CD14-positive monocyte (primary cell): ENCODE results near the gene ASB9. TPM values are rescaled to one million over a fixed set of nuclear protein-coding genes. Genes with fewer than 3 reads are reported as not detected.

ENCODE experiments used
- DNase-seq, 3 donors: peaks; one replicate each; pipeline ENCODE4 v3.0.0-alpha.2; 2011 to 2022
- H2AFZ ChIP-seq: 2 replicates; pipeline ENCODE4 v1.6.0; 2012; ENCODE audit warnings: mild to moderate bottlenecking, low read depth, low read length, inconsistent platforms; ENCODE audit not compliant: insufficient read depth, poor library complexity, severe bottlenecking
- H3K27ac ChIP-seq, 2 donors: 1 replicate in 1 of 2; 2 replicates in 1 of 2; pipeline ENCODE4 v1.5.1; 2012 to 2013; ENCODE audit warnings: low read length in 2 of 2, control low read depth in 1 of 2, inconsistent platforms in 1 of 2, low read depth in 1 of 2, mild to moderate bottlenecking in 1 of 2
- H3K27me3 ChIP-seq, 2 donors: one replicate each; pipeline versions ENCODE4 v1.6.0 to v1.6.1; 2011 to 2013; ENCODE audit warnings: low read length in 2 of 2; ENCODE audit not compliant: control insufficient read depth in 2 of 2, insufficient read depth in 2 of 2
- H3K36me3 ChIP-seq, 2 donors: replicated peaks in 1 of 2; 1 replicate in 1 of 2; 2 replicates in 1 of 2; pipeline versions ENCODE4 v1.5.1 to v1.6.1; 2012 to 2013; ENCODE audit warnings: low read length in 2 of 2, control low read depth in 1 of 2, inconsistent platforms in 1 of 2, mild to moderate bottlenecking in 1 of 2; ENCODE audit not compliant: insufficient read depth in 2 of 2, control insufficient read depth in 1 of 2
- H3K4me1 ChIP-seq, 2 donors: 1 replicate in 1 of 2; 2 replicates in 1 of 2; pipeline versions ENCODE4 v1.5.1 to v1.6.1; 2012 to 2013; ENCODE audit warnings: low read length in 2 of 2, control low read depth in 1 of 2, inconsistent platforms in 1 of 2, mild to moderate bottlenecking in 1 of 2, moderate library complexity in 1 of 2; ENCODE audit not compliant: insufficient read depth in 2 of 2, control insufficient read depth in 1 of 2
- H3K4me2 ChIP-seq: replicated peaks from 2 replicates; pipeline ENCODE3; 2012; ENCODE audit warnings: low read length, moderate library complexity, mild to moderate bottlenecking; ENCODE audit not compliant: poor library complexity, severe bottlenecking; ENCODE audit errors: extremely low read depth
- H3K4me3 ChIP-seq, 3 experiments: fragments of 200-600 bp in 1 of 3; sonication (generic) in 1 of 3; replicated peaks in 1 of 3; 1 replicate in 2 of 3; 2 replicates in 1 of 3; pipeline ENCODE4 v1.5.1; 2011 to 2013; ENCODE audit warnings: low read length in 3 of 3, mild to moderate bottlenecking in 3 of 3, control low read depth in 2 of 3, low read depth in 2 of 3, inconsistent platforms in 1 of 3, moderate library complexity in 1 of 3
- H3K79me2 ChIP-seq: 2 replicates; pipeline ENCODE4 v1.6.0; 2012; ENCODE audit warnings: mild to moderate bottlenecking, control low read depth, inconsistent platforms, low read length, moderate library complexity; ENCODE audit not compliant: insufficient read depth
- H3K9ac ChIP-seq: 2 replicates; pipeline ENCODE4 v1.6.0; 2017; ENCODE audit warnings: low read length, mild to moderate bottlenecking; ENCODE audit not compliant: insufficient read depth, poor library complexity, severe bottlenecking
- H3K9me3 ChIP-seq, 2 donors: replicated peaks in 1 of 2; 1 replicate in 1 of 2; 2 replicates in 1 of 2; pipeline versions ENCODE4 v1.5.1 to v1.6.1; 2012 to 2013; ENCODE audit warnings: low read length in 2 of 2, control low read depth in 1 of 2; ENCODE audit not compliant: control insufficient read depth in 1 of 2, insufficient read depth in 1 of 2
- H4K20me1 ChIP-seq: 2 replicates; pipeline ENCODE4 v1.6.0; 2012; ENCODE audit warnings: mild to moderate bottlenecking, low read length, control low read depth, moderate library complexity; ENCODE audit not compliant: insufficient read depth
- H3K27ac Mint-ChIP-seq, 7 donors: one replicate each; pipeline ENCODE4 v1.8.0; 2020; ENCODE audit warnings: mild to moderate bottlenecking in 7 of 7, mixed read lengths in 7 of 7, moderate library complexity in 6 of 7, inconsistent platforms in 2 of 7
- H3K27me3 Mint-ChIP-seq, 3 donors: one replicate each; pipeline ENCODE4 v1.8.0; 2021 to 2022; ENCODE audit warnings: low read depth in 3 of 3, mild to moderate bottlenecking in 3 of 3, mixed read lengths in 3 of 3, moderate library complexity in 3 of 3, inconsistent platforms in 1 of 3
- H3K36me3 Mint-ChIP-seq, 2 donors: one replicate each; pipeline ENCODE4 v1.8.0; 2020; ENCODE audit warnings: mixed read lengths in 2 of 2, inconsistent platforms in 1 of 2, mild to moderate bottlenecking in 1 of 2
- H3K4me1 Mint-ChIP-seq: one replicate; pipeline ENCODE4 v1.8.0; 2020; ENCODE audit warnings: mild to moderate bottlenecking, mixed read lengths
- H3K4me3 Mint-ChIP-seq, 2 donors: one replicate each; pipeline ENCODE4 v1.8.0; 2020; ENCODE audit warnings: mild to moderate bottlenecking in 2 of 2, mixed read lengths in 2 of 2, moderate library complexity in 1 of 2
- H3K9me3 Mint-ChIP-seq, 7 donors: one replicate each; pipeline ENCODE4 v1.8.0; 2020 to 2022; ENCODE audit warnings: mixed read lengths in 7 of 7, mild to moderate bottlenecking in 6 of 7, moderate library complexity in 6 of 7, inconsistent platforms in 2 of 7
- CTCF ChIP-seq: fragments of 200-600 bp; IDR thresholded peaks from one replicate; pipeline ENCODE4 v1.8.0; 2022; ENCODE audit warnings: antibody characterized with exemption, mild to moderate bottlenecking
- WGBS: methylation state at CpG from one replicate; pipeline ENCODE4 v1.1.5; 2013; ENCODE audit warnings: missing lambda C conversion rate; ENCODE audit not compliant: insufficient coverage; 5-methylcytosine and 5-hydroxymethylcytosine counted together
- intact Hi-C, 2 donors: fragments of 100-400 bp; cut with micrococcal nuclease; formaldehyde crosslinking; loops; one replicate each; pipeline versions ENCODE4 v1.15.0 to v1.15.1; 2023
- polyA plus RNA-seq, 3 donors: library from polyadenylated mRNA; depleted of rRNA in 1 of 3; unstranded in 2 of 3; stranded (reverse) in 1 of 3; fragments of 300-500 nt in 2 of 3; fragments of >200 nt in 1 of 3; fragmentation: Illumina TruSeq in 2 of 3; gene quantifications; 1 replicate in 2 of 3; 2 replicates in 1 of 3; pipeline ENCODE4 v1.2.3, GENCODE V29; 2012 to 2021

ASB9 gene
- polyA plus RNA-seq, 3 donors = 0.24 to 1.4 (median 0.63) TPM

GRCh38 chrX:15298780-15299179 is 28.9 kb upstream of the ASB9 start:
- Histone ChIP-seq H4K20me1 (no peaks in the 10 kb centered on the region), H3K27ac (no peak overlapping the region), H2AFZ (peak overlapping the region; percentile 40), H3K27me3 (peaks cover 0 to 6% of the 10 kb centered on the region in 2 donors), H3K4me3 (no peak overlapping the region), H3K4me1 (peaks cover 24 to 26% of the 10 kb centered on the region in 2 donors), H3K4me2 (no peak overlapping the region), H3K79me2 (no peaks in the 10 kb centered on the region), H3K9me3 (no peaks in the 10 kb centered on the region), H3K36me3 (no peaks in the 10 kb centered on the region), H3K9ac (no peak overlapping the region)
- peak overlapping the region in 1 of 2 donors; percentile 62 for H3K4me3 Mint-ChIP-seq
- peak overlapping the region in 2 of 7 donors; percentile 4 to 36 for H3K27ac Mint-ChIP-seq
- no peak for DNase-seq
- H3K9me3 Mint-ChIP-seq = peaks cover 0 to 1% (median 0%) of the 10 kb centered on the region in 7 donors
- TF ChIP-seq CTCF = no peak
- H3K36me3 Mint-ChIP-seq = no peaks in the 10 kb centered on the region
- intact Hi-C loops = no loop called here
- whole genome bisulfite sequencing = 100% methylated on average over 1 of the region's 3 CpGs
- H3K4me1 Mint-ChIP-seq = peaks cover 29% of the 10 kb centered on the region
- peaks cover 0 to 14% (median 0%) of the 10 kb centered on the region in 3 donors for H3K27me3 Mint-ChIP-seq

- Histone ChIP-seq H3K4me1 (peaks cover 24 to 26% of the 10 kb centered on the region in 2 donors), H3K9me3 (no peaks in the 10 kb centered on the region), H3K27me3 (peaks cover 0 to 3% of the 10 kb centered on the region in 2 donors), H4K20me1 (no peaks in the 10 kb centered on the region), H3K27ac (no peak overlapping the region), H3K4me2 (no peak overlapping the region), H3K4me3 (no peak overlapping the region), H2AFZ (peak overlapping the region; percentile 40), H3K79me2 (no peaks in the 10 kb centered on the region), H3K9ac (no peak overlapping the region), H3K36me3 (no peaks in the 10 kb centered on the region)
- peaks cover 0 to 14% (median 0%) of the 10 kb centered on the region in 3 donors for H3K27me3 Mint-ChIP-seq
- peaks cover 0 to 1% (median 0%) of the 10 kb centered on the region in 7 donors for H3K9me3 Mint-ChIP-seq
- no peak for TF ChIP-seq CTCF
- H3K36me3 Mint-ChIP-seq = no peaks in the 10 kb centered on the region
- intact Hi-C loops = no loop called here
- 6% methylated on average over 2 of the region's 2 CpGs for WGBS
- peak overlapping the region in 1 of 2 donors; percentile 62 for H3K4me3 Mint-ChIP-seq
- H3K4me1 Mint-ChIP-seq = peaks cover 29% of the 10 kb centered on the region
- H3K27ac Mint-ChIP-seq = peak overlapping the region in 5 of 7 donors; percentile 4 to 75 (median 60)
- no peak for DNase-seq
Measured at GRCh38 chrX:15298201-15298600, 28.3 kb upstream of the ASB9 start.
